Naive B cell (primary cell): Measurements from ENCODE around the gene CAMTA1. TPM values are rescaled to one million over a fixed set of nuclear protein-coding genes. Genes with fewer than 3 reads are reported as not detected.

ENCODE experiments used
- ATAC-seq, 2 donors: fragments of 150-1000 bp; cut with Tn5 transposase; 2 replicates each; pipeline ENCODE4 v1.10.0; 2021; ENCODE audit warnings: low read depth in 2 of 2, mild to moderate bottlenecking in 2 of 2, moderate library complexity in 2 of 2
- DNase-seq: peaks from one replicate; pipeline ENCODE4 v3.0.0; 2022
- H3K27ac Mint-ChIP-seq, 6 donors: one replicate each; pipeline ENCODE4 v1.8.0; 2020 to 2022; ENCODE audit warnings: mild to moderate bottlenecking in 6 of 6, mixed read lengths in 6 of 6, moderate library complexity in 5 of 6, inconsistent platforms in 2 of 6
- H3K27me3 Mint-ChIP-seq, 3 donors: one replicate each; pipeline ENCODE4 v1.8.0; 2021 to 2022; ENCODE audit warnings: mixed read lengths in 3 of 3, mild to moderate bottlenecking in 1 of 3
- H3K36me3 Mint-ChIP-seq, 2 donors: one replicate each; pipeline ENCODE4 v1.8.0; 2020 to 2022; ENCODE audit warnings: mixed read lengths in 2 of 2, inconsistent platforms in 1 of 2, mild to moderate bottlenecking in 1 of 2
- H3K4me1 Mint-ChIP-seq, 3 donors: one replicate each; pipeline ENCODE4 v1.8.0; 2020 to 2022; ENCODE audit warnings: mixed read lengths in 3 of 3, inconsistent platforms in 1 of 3, mild to moderate bottlenecking in 1 of 3, moderate library complexity in 1 of 3
- H3K4me3 Mint-ChIP-seq, 8 donors: one replicate each; pipeline ENCODE4 v1.8.0; 2020 to 2022; ENCODE audit warnings: mild to moderate bottlenecking in 8 of 8, mixed read lengths in 8 of 8, moderate library complexity in 8 of 8, inconsistent platforms in 2 of 8
- H3K9me3 Mint-ChIP-seq, 7 donors: one replicate each; pipeline ENCODE4 v1.8.0; 2020 to 2022; ENCODE audit warnings: mixed read lengths in 7 of 7, mild to moderate bottlenecking in 5 of 7, inconsistent platforms in 2 of 7, moderate library complexity in 1 of 7
- polyA plus RNA-seq, 6 donors: library from polyadenylated mRNA; unstranded; fragments of 300-500 nt; fragmentation: Illumina TruSeq; gene quantifications; one replicate each; pipeline ENCODE4 v1.2.3, GENCODE V29; 2021; ENCODE audit warnings: low read depth in 6 of 6

Gene CAMTA1
- polyA plus RNA-seq, 6 donors from 2014 or later, result 75.4 to 140 (median 88.8) TPM

DNA sequence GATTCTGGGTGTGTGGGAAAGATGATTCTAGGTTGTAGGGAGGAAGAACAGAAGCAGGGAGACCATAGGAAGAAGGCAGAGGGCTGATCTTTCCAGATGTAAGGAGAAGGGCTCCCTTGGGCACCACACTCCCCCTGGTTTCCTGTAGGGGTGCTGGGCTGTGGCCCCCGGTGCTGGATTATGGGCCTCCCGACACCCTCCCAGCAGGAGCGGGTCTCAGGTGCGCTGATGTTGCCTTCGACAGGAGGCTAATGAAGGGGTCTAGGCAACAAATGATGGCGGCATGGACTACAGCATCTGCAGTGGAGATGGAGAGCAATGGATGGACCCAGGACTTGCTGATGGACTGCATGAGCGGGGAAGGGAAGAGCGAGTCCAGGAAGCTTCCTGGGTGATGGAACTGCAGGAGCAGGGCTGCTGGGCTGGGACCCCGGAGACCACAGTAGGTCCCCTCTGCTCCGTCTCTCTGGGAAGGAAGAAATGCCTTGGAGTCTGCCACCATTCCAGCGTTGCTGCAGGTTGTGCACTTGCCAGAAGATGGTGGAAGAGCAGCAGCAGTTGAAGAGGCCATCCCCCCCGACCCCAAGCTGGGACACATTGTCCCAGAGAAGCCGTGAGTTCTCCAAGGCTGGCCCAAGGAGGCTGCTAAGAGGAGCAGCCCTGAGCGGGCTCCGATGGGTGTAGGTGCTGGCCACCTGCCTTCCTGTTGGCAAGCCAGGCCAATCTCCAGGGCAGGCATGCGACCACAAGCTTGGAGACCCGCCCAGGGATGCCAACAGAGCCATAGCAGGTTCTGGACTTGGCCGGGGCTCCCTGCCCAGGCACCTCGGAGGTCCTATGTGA lies 890.4 kb downstream of the CAMTA1 start:
- H3K27me3 Mint-ChIP-seq, result peaks cover 16 to 37% (median 33%) of the 10 kb centered on the region in 3 donors
- no peak for ATAC-seq
- H3K4me1 Mint-ChIP-seq, result peaks cover 0 to 16% (median 4%) of the 10 kb centered on the region in 3 donors
- DNase-seq, result no peak
- H3K27ac Mint-ChIP-seq, result no peak overlapping the region
- peak overlapping the region in 1 of 8 donors; percentile 36 for H3K4me3 Mint-ChIP-seq
- H3K9me3 Mint-ChIP-seq, result no peaks in the 10 kb centered on the region
- no peaks in the 10 kb centered on the region for H3K36me3 Mint-ChIP-seq

GRCh38 chr1:7676274-7676945 lies 891.2 kb downstream of the CAMTA1 start:
- H3K27ac Mint-ChIP-seq, result no peak overlapping the region
- H3K4me3 Mint-ChIP-seq, result peak overlapping the region in 2 of 8 donors; percentile 44 to 65

DNA sequence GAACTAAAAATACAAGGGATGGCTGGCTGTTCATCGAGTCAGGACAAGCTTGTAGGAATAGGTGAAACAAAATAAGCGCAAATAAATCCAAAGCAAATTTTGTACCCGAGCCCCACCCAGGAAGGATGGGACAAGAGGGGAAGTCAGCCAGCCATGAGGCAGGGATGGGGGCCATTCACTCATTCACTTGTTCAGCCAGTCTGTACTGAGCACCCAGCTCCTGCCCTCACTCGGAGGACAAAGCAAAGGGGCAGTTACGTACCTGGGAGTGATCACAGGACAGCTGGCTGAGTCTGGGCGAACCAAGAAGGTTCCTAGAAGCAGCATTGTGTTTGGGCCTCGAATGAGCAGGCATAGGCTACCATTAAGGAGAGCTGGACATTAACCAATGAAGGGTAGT lies 891.9 kb downstream of the CAMTA1 start:
- Mint-ChIP-seq H3K9me3 (no peaks in the 10 kb centered on the region), H3K36me3 (no peaks in the 10 kb centered on the region), H3K27me3 (peaks cover 16 to 41% (median 39%) of the 10 kb centered on the region in 3 donors), H3K4me1 (peaks cover 0 to 12% (median 4%) of the 10 kb centered on the region in 3 donors), H3K27ac (no peak overlapping the region), H3K4me3 (peak overlapping the region in 2 of 8 donors; percentile 13 to 44)
- ATAC-seq (no peak), DNase-seq (no peak)

More at GRCh38 chr1:7676274-7676945, 891.2 kb downstream of the CAMTA1 start:
- H3K9me3 Mint-ChIP-seq, result no peaks in the 10 kb centered on the region
- no peak for DNase-seq
- H3K36me3 Mint-ChIP-seq, result no peaks in the 10 kb centered on the region
- peaks cover 0 to 16% (median 4%) of the 10 kb centered on the region in 3 donors for H3K4me1 Mint-ChIP-seq
- H3K27me3 Mint-ChIP-seq, result peaks cover 16 to 39% (median 38%) of the 10 kb centered on the region in 3 donors
- no peak for ATAC-seq

DNA sequence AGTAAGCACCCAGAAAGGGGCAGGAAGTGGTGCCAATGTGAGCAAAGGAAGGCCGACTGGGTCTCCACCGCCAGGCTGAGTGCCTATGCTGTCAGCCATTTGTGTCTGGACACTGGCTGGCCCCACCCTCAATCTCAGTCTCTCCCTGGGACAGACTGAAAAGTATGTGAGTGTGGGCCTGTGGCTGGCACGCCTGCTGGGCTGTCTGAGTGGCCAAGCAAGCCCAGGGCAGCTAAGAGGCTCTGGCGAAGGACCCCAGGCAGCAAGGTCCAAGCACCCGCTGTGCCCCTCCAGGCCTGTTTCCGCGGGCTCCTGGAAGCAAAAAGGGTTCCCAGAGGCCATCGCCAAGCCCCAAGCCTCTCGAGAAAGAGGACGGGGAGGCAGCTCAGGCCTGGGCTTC lies 892.6 kb downstream of the CAMTA1 start:
- Mint-ChIP-seq H3K36me3 (no peaks in the 10 kb centered on the region), H3K9me3 (no peaks in the 10 kb centered on the region), H3K4me3 (peak overlapping the region in 1 of 8 donors; percentile 12), H3K4me1 (peaks cover 0 to 7% (median 4%) of the 10 kb centered on the region in 3 donors), H3K27me3 (peaks cover 16 to 42% (median 37%) of the 10 kb centered on the region in 3 donors), H3K27ac (no peak overlapping the region)
- DNase-seq, result no peak
- no peak for ATAC-seq

- no peak overlapping the region for H3K27ac Mint-ChIP-seq
- H3K4me1 Mint-ChIP-seq, result peaks cover 0 to 2% (median 0%) of the 10 kb centered on the region in 3 donors
- peaks cover 16 to 42% (median 35%) of the 10 kb centered on the region in 3 donors for H3K27me3 Mint-ChIP-seq
- no peaks in the 10 kb centered on the region for H3K36me3 Mint-ChIP-seq
- ATAC-seq, result no peak
- peak overlapping the region in 6 of 8 donors; percentile 35 to 71 (median 53) for H3K4me3 Mint-ChIP-seq
- no peaks in the 10 kb centered on the region for H3K9me3 Mint-ChIP-seq
- no peak for DNase-seq
Observed at GRCh38 chr1:7678491-7679158, 893.4 kb downstream of the CAMTA1 start.

GRCh38 chr1:7679159-7679872 lies 894.1 kb downstream of the CAMTA1 start:
- no peak overlapping the region for H3K27ac Mint-ChIP-seq
- H3K4me1 Mint-ChIP-seq, result peaks cover 0 to 2% (median 0%) of the 10 kb centered on the region in 3 donors
- DNase-seq (no peak), ATAC-seq (no peak)
- H3K36me3 Mint-ChIP-seq, result no peaks in the 10 kb centered on the region
- peak overlapping the region; percentile 29 to 80 (median 62) for H3K4me3 Mint-ChIP-seq
- peaks cover 16 to 42% (median 28%) of the 10 kb centered on the region in 3 donors for H3K27me3 Mint-ChIP-seq
- no peaks in the 10 kb centered on the region for H3K9me3 Mint-ChIP-seq

DNA sequence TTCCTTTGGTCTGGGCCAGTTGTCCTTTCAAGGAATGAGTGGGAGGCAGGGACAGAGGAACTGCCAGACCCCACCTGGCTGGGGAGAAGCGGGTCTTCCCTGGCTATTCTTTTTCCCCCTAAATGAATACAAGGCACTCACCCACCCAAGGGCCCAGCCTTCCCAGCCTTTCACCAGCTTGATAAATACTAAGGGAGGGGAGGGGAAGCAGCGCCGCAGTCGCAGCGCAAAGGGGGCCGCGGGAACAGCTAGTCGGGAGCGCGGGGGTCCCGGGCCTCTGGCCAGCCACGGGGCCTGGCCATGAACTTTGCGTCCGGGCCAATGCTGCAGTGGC lies 894.6 kb downstream of the CAMTA1 start:
- peaks cover 15 to 42% (median 25%) of the 10 kb centered on the region in 3 donors for H3K27me3 Mint-ChIP-seq
- peaks cover 0 to 2% (median 0%) of the 10 kb centered on the region in 3 donors for H3K4me1 Mint-ChIP-seq
- peak overlapping the region; percentile 45 to 80 (median 66) for H3K4me3 Mint-ChIP-seq
- H3K36me3 Mint-ChIP-seq, result no peaks in the 10 kb centered on the region
- ATAC-seq (no peak), DNase-seq (no peak)
- no peaks in the 10 kb centered on the region for H3K9me3 Mint-ChIP-seq
- H3K27ac Mint-ChIP-seq, result no peak overlapping the region

DNA sequence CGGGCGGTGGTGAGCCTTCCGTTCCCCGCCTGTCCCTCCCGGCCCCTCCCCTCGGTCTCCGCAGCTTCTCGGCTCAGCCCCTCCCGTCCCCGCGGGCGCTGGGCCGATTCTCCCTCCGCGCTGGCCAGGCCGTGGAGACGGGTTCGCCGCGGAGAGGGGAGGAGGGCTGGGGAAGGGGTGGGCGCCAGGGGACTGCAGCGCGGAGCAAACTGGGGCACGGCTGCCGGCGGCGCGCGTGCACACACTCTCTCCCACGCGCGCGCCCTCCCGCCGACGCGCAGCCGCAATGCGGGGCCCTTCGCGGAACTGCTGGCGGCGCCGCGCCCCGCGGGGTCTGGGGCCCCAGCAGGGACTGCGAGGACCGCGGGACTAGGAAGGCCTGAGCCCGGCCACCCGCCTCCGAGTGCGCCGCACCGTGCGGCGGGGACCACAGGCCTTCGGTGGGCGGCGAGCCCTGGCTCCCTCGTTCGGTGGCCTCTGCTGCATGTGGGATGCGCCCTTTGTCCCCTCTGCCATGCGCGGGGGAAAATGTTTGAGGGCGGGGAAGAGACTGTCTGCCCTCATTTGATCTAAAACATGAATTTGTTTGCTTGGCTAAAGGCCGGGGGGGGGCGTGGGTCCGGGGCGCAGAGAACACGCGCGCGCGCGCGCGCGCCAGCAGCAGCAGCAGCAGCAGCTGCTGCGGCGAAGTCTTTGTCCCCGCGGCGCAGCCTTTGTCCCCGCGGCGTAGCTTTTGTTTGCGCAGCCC lies 895.1 kb downstream of the CAMTA1 start:
- Mint-ChIP-seq H3K4me1 (peaks cover 0 to 2% (median 0%) of the 10 kb centered on the region in 3 donors), H3K36me3 (no peaks in the 10 kb centered on the region), H3K4me3 (peak overlapping the region; percentile 37 to 87 (median 71)), H3K27ac (no peak overlapping the region), H3K9me3 (no peaks in the 10 kb centered on the region), H3K27me3 (peaks cover 13 to 40% (median 25%) of the 10 kb centered on the region in 3 donors)
- ATAC-seq (peak; percentile 53 to 60), DNase-seq (peak; percentile 15)

DNA sequence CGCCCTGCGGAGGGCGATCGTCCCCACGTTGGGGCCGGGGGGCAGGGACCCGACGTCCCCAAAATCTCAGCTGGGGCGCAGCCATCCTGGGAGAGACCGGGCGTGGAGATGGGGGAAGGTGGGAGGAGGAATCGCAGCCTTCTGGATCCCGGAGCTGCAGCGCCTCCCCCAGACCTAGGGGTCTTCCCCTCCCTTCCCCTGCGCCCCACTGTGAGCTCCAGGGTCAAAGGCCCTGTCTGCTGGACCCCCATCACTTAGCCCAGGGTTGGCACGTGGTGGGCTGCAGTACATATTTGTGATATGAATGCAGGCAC lies 895.7 kb downstream of the CAMTA1 start:
- H3K27ac Mint-ChIP-seq, result no peak overlapping the region
- peak overlapping the region in 7 of 8 donors; percentile 29 to 81 (median 67) for H3K4me3 Mint-ChIP-seq
- no peaks in the 10 kb centered on the region for H3K36me3 Mint-ChIP-seq
- peaks cover 0 to 2% (median 0%) of the 10 kb centered on the region in 3 donors for H3K4me1 Mint-ChIP-seq
- ATAC-seq (no peak), DNase-seq (no peak)
- peaks cover 14 to 43% (median 25%) of the 10 kb centered on the region in 3 donors for H3K27me3 Mint-ChIP-seq
- no peaks in the 10 kb centered on the region for H3K9me3 Mint-ChIP-seq

DNA sequence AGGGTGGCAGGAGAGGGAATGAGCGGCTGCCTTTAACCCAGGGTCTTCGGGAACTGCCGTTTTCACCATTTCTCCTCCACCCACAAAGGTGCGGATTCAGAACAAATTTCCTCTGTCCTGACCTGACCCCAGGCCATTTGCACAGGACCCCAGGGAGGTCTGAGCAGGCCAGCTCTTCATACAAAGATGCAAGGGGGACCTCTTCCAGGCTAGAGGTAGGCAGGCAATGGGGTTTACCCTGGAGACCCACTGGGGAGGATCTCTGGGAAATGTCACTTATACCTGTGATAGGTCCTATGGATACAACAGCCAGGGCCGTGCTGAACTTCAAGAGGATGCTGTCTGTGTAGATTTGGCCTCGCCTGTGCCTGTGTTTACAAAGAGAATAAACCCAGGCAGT lies 896.1 kb downstream of the CAMTA1 start:
- H3K27me3 Mint-ChIP-seq, result peaks cover 16 to 46% (median 30%) of the 10 kb centered on the region in 3 donors
- no peaks in the 10 kb centered on the region for H3K9me3 Mint-ChIP-seq
- no peak for ATAC-seq
- H3K4me1 Mint-ChIP-seq, result peaks cover 0 to 2% (median 0%) of the 10 kb centered on the region in 3 donors
- H3K4me3 Mint-ChIP-seq, result peak overlapping the region in 7 of 8 donors; percentile 29 to 81 (median 67)
- no peak for DNase-seq
- H3K36me3 Mint-ChIP-seq, result no peaks in the 10 kb centered on the region
- H3K27ac Mint-ChIP-seq, result no peak overlapping the region

DNA sequence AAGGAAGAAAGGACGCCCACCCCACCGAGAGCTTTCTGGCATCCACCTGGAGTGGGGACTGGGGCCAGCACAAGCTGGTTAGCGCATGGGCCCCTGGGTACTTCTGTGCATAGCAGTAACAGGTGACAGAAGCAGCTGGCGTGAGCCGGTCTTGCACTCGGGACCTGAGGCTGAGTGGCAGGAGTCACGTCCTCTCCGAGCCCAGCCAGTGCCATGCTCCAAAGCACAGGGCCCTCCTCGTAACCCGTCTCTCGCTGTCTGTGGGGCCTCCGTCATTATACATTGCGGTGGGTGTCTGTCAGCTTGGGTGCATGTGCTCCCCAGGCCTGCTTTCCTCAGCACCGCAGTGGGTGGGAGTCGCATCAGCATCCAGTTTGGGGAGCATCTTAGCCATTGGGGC lies 898.3 kb downstream of the CAMTA1 start:
- peaks cover 16 to 48% (median 39%) of the 10 kb centered on the region in 3 donors for H3K27me3 Mint-ChIP-seq
- H3K4me3 Mint-ChIP-seq, result peak overlapping the region in 1 of 8 donors; percentile 61
- no peak for DNase-seq
- no peaks in the 10 kb centered on the region for H3K36me3 Mint-ChIP-seq
- no peaks in the 10 kb centered on the region for H3K9me3 Mint-ChIP-seq
- no peak for ATAC-seq
- no peak overlapping the region for H3K27ac Mint-ChIP-seq
- peaks cover 0 to 2% (median 0%) of the 10 kb centered on the region in 3 donors for H3K4me1 Mint-ChIP-seq

GRCh38 chr1:7684132-7684531 lies 898.9 kb downstream of the CAMTA1 start:
- Mint-ChIP-seq H3K4me3 (no peak overlapping the region), H3K36me3 (no peaks in the 10 kb centered on the region), H3K4me1 (peaks cover 0 to 2% (median 0%) of the 10 kb centered on the region in 3 donors), H3K27me3 (peaks cover 16 to 44% (median 39%) of the 10 kb centered on the region in 3 donors), H3K9me3 (no peaks in the 10 kb centered on the region), H3K27ac (no peak overlapping the region)
- DNase-seq (no peak), ATAC-seq (no peak)
